HPDE6-E6E7 (cell line): Measurements from ENCODE around the gene MACROD2.
"Not testable (repeated sequence)": the region's sequence is repeated elsewhere in the genome, so short reads cannot be mapped to it uniquely, and the experiment has no call there.

ENCODE experiments used
- DNase-seq: peaks from one replicate; pipeline ENCODE4 v3.0.0; 2011; ENCODE audit warnings: missing footprints; ENCODE audit errors: extremely low spot score

Gene MACROD2

DNA sequence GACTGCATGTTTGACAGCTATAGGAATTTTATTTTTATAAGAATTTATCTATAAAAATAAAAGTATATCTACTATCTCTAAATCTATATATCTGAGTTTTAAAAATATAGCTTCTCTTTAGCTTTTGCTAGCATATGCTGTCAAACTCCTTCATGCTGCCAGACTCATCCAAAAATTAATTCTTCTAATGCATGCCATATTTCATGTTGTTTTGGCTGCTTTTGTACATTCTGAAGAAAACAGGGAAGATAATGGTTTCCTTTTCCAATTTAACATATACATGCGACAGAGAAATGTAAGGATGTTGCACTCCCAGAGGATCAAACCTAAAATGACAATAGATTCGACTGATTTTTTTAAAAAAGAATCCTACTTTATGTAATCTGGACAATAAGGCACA lies 919.3 kb downstream of the MACROD2 start:
- no peak for DNase-seq

DNA sequence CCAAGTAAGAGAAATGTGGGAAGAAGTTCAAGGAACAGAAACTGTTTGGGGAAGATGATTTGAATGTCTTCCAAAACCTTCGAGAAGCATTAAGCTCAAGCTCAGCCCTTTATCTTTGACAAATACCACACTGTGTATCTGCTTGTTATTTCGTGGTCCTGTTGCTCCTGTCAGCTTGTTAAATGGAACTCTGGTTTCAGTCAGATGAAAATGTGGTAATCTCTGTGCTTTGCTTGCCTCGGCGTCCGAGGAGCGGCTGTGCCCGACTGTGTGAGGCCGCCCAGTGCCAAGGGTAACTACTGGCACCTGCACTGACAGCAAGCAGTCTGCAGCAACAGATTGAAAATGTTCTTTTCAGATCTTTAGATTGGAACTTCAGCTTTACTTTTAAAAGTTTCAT lies 920.0 kb downstream of the MACROD2 start:
- DNase-seq: no peak

DNA sequence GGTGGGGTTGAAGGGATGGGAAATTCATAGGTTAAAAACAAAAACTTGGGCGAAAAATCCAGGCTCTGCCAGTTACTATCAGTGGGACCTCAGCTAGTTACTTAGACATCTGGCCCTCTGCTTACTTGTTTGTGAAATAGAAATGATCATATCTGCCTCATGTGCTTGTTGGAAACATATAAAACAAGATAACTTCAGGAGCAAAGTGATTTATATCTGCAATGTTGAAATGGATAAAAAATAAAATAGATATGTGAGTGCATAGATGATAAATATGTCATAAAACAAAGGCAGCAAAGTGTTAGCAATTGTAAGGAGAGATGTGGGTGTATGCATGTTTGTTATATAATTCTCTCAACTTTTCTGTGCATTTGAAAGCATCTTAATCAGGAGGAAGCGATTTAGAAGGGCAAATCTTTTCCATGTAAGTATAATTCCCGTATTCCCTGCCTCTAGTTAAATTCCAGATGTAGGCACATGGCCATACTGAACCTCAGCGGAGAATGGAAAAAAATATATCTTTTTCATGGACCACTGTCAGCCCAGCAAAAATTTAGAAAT lies 921.1 kb downstream of the MACROD2 start:
- no peak for DNase-seq

DNA sequence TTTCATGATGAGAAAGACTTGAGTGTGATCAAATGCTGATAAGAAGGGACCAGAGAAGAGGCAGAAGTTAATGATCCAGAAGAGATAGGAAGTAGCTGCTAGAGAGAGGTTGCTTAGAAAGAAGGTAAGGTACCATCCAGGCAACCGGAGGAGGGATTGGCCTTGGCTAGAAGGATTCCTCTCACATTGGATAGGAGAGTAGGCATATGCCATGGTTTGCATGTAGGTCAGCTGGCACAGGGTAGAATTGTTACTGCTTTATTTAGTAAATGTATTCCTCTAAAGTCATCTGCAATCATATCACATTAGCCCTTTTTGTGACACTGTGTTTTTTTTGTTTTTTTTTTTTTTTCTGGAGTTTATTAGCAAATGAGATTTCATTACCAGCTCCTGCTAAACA lies 923.0 kb downstream of the MACROD2 start:
- no peak for DNase-seq

DNA sequence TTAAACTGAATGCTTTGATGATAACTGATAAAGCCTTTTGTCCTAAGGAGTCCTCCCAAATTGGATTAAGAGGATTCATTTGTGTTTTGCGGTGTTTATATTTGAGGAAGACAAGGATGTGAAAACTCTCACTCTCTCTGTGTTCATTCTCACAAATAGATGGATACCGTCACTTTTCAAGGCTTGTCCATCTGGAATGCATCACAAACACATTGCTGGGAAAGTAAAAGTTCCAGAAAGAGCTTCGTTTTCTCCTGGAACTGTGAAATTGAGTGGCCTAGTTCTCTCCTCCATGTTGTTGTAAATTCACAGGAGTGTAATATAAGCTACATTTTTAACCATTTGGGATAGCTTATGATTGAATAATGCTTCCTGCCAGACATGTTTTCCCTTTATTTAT lies 923.7 kb downstream of the MACROD2 start:
- DNase-seq: no peak

DNA sequence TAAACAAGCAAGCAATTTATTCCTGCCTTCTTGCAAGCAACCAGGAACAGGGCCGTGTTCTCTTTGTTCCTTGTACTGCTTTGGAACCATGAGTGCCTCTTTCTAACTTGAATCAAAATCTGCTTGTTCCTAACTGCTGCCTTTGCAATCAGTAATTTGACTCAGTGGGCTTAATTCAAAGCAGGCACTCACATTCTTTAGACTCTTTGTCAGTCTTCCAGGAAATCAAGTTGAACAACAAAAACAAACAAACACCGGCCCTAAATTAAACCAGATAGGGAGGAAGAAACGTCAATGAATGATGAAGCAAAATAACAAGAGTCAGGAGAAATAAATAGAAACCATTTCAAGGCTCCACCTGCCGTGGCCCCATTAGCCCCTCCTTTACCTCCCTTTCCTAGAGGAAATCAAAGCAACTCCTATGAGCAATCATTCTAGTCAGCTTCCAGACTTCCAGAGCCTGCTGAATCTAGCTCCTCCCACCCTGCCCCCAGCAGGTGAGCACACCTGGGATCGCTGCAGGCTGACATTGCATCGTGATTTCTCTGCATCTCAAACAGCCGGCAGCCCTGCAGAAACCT lies 924.3 kb downstream of the MACROD2 start:
- peak; percentile 82 for DNase-seq

DNA sequence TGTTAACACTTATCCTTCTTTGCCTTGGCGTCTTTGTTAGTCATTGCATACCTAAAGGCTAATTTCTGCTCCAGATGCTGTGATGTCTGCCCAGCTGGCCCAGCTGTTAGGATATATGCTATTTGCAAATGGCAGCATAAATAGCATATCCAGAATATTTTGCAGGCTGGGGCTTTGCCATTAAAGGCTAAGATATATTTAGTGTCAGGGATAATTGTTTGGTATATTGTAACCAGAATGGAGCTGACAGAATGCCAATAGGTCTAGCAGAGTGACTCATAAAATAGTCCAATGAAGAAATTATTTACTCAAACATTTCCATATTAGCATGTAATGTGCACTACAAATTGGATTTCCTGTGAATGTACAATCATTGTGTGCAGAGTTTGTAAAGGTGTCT lies 926.2 kb downstream of the MACROD2 start:
- DNase-seq: no peak

DNA sequence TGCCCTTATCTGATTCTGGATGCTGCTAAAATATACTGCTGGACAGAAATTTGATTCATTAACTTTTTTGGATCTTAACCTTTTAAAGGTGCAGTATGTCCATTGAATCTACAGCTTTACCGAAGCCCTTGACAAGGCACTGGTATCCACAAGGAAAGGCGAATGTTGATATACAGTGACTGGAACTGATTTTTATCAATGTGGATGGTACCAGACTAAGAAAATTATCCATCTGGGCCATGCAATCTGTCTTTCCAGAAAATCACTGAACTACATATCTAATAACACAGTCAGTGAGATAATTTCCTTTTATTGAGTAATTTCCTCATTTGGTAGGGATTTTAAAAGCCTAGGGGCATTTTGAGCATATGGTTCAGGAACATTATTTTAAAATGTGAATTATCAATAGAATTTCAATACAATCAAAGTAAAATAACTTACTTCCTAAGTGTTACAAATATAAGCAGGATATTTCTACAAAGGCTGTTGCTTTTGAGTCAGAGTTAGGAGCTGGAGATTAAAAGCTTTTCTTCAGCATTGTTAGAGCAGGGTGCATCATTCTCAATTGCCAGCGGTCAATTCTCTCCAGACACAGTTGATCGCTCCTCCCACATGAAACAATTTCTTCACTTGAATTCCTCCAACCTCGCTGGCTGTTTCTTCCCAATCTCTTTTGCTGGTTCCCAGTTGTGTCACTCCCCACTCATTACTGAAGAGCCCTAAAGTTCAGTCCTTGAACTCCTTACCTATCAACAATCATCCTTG lies 927.4 kb downstream of the MACROD2 start:
- no peak for DNase-seq

DNA sequence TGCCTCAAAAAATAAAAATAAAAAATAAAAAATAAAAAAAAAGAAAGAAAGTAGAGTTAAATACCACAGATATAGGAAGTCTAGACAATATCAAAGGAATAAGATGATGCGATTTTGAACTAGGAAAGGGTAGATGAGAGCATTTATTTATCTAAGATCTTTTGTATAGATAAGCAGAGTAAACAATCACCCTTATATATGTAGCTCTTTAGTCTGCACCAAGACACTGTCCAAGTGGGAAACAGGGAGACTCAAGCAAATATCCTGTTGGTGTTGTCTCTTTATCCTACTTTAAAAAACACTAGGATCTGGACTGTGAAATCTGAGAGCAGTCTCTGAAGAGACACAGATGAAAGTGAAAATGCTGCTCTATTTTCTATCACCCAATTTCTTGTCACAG lies 929.1 kb downstream of the MACROD2 start:
- no peak for DNase-seq

DNA sequence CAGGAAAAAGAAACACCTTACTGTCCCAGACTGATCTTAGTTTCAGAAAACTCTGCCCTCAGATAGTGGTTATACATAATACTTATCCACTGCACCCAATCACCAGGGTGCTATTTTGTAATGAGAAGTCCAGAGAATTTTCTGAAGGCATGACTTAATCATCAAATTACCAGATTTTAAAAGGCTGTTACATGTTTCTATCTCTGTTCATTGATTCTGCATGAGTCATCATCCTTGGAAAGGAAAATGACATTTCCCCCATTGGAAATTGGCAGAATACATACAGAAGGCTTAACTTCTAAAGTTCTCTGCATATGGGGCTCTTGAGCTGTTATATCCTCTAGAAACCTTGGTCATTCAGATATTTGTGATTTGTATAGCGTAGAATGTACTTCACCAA lies 930.0 kb downstream of the MACROD2 start:
- no peak for DNase-seq

DNA sequence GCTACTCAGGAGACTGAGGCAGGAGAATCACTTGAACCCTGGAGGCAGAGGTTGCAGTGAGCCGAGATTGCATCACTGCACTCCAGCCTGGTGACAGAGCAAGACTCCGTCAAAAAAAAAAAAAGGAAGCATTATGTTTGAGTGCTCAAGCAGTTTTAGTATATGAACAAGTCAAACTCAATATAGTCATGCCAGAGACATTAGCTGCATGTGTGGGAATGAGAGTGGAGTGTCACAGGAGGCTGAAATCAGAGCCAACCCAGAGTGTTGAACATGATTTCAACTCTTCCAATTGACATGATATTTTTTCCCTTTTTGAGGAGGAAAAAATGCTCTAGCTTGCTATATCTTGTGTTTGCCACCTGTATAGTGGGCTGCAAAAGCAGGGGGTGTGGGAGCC lies 931.1 kb downstream of the MACROD2 start:
- DNase-seq: not testable (repeated sequence)

DNA sequence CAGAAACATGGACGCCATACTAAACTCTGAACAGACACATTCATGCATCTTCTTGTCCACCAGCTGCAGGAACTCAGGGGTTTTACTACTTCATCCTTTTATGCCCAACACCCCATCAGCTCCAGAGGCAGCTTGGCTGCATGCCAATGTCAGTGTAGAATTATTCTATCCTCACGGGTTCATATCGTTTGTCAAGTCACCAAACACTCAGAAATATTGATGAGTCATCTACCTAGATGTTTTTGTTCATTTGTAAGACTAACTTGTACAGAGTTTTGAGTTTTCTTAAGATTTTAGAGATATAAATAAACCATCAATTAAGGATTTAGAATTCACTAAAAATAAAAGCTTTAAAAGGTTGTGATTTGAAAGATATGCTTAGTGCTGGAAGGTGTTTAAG lies 932.8 kb downstream of the MACROD2 start:
- no peak for DNase-seq

DNA sequence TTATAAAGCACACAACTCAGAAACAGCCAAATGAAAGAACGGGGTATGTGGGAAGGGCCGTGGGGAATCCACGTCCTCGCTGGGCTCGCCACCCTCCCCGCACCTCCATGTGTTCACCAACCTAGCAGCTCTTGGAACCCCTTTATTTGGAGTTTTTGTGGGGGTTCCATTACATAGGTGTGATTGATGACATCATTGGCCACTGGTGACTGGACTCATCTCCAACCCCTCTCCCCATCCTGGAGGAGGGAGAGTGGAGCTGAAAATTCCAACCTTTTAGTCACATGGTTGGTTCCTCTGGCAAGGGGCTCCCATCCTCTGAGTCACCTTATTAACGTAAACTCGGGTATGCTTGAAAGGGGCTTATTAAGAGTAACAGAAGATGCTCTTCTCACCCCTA lies 934.1 kb downstream of the MACROD2 start:
- DNase-seq: no peak

DNA sequence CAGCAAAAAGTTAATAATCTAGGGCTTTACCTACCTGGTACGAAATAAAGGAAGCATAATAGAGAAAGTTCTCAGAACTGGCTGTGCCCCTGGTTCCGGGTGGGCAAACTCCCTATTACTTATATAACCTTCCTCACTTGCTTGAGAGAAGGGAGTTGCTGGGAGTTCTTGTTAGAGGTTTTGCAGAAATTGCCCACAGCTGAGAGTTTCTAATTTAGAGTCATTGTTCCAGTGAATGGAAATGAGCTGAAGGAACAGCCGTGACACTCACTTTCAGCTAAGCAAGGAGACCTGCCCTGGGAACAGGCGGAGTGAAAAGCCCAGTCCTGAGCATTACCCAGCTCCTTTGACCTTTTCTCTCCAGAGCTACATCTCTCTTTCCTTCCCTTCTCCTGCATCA lies 936.7 kb downstream of the MACROD2 start:
- DNase-seq: no peak

DNA sequence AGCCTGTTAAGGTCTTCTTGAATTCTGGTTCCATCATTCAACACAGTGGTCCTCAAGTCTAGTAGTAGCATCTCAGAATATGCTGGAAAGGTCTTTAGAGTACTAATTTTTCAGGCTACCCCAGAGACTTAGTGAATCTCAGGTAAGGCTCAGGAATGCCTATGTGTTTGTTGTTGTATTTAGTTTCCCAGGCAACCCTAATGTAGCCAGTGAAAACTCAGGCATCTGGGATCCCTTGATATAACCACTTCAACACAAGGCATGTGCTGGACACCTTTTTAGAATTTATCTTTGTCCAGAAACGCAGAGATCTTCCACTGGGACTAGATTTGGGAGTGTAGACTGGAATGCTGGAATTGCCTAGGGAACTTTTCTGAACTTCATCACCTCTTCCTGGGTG lies 940.0 kb downstream of the MACROD2 start:
- no peak for DNase-seq

DNA sequence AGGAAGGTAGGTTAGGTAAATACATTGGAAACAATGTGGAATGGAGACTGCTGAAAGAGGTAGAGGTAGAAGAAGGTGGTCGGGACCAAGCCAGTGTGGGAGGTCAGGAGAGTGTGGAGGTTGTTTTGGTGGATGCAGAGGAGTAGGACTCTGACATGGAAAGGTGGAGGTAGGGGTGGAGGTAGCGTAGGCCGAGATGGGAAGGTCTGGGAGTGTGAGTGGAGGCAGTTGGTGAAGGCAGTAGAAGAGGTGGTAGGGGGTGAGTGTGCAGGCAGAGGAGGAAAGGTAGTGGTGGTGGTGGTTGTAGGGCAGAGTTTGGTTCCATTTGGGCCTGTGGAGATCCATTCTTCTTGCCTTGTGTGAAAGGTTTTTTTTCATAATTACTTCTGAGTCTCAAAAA lies 941.7 kb downstream of the MACROD2 start:
- DNase-seq: no peak

DNA sequence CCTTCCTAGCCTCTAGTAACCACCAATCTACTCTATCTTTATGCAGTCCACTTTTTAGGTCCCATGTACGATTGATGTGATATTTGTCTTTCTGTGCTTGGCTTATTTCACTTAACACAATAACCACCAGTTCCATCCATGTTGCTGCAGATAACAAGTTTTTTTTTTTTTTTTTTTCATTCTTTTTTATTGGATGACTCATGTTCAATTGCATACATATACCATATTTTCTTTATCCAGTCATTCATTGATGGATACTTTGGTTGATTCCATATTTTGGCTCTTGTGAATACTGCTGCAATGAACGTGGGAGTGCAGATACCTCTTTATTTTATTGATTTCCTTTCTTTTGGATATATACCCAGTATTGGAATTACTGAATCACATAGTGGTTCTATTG lies 942.5 kb downstream of the MACROD2 start:
- DNase-seq: no peak

DNA sequence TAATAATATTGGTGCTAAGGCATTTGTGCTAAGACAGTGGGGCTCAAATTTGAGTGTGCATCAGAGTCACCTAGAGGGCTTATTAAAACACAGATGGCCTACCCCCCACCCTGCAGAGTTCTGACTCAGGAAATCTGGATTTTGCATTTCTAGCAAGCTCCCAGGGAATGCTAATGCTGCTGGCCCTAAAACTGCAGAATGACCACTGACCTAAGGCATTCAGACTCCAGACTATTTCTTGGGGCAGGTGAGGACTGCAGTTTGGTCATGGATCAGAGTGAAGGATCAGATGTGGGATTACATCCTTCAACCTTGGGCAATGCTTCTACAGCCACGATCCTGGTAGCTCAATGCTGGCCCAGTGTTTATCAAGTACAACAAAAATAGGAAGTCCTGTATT lies 952.2 kb downstream of the MACROD2 start:
- no peak for DNase-seq

DNA sequence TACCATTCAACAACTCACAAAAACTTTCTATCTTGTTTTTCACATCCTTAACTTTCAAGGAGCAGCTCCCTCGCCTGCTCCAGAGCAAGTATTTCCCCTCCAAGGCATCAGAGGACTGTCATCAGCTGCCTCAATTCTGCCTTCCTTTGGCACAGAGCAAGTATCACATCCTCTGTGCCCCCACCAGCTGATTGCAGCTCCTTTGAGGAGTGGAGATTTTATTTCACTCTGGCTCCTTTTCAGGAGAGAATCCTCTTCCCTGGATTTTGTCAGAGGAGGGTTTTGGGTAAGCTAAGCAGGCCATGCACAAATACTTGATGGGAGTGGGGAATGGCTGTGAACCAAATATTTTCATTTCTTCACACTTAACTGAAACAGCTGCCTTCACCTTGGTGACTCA lies 952.6 kb downstream of the MACROD2 start:
- no peak for DNase-seq

DNA sequence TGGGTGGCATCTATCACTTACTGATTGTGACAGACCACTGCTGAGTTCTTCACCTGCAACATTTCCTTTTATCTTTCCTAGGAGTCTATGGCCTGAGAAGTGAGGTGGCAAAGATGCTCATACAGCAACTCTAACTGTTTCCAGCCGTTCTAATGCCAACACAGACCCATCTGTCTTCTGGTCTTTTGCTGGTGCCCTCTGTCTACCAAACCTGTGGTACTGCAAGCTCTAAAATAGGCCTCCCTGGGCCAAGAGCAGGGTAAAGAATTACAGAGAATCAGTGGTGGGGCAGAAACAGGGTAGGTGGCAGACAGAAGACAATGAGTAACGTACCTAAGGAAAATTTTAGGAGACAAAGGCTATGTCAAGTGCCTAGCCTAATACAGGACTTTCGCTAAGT lies 953.1 kb downstream of the MACROD2 start:
- DNase-seq: no peak

DNA sequence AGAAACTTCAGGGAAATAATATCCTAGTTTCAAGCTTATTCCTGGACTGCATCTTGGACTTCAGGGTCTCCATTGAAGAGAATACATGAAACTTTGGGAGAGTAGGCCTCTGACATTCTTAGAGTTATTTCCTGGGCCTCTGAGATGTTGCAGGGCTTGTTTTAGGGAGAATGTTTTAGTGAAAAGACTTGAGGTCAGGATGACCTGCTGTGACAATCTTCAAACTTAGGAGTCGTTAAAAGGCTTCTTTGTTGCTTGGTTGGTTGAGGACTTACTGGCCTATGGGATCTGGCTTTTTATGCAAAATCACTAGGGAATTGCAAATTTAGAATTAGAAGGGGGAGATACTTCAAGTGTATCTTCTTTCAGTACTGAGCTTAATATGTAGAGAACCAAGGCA lies 955.3 kb downstream of the MACROD2 start:
- DNase-seq: no peak

DNA sequence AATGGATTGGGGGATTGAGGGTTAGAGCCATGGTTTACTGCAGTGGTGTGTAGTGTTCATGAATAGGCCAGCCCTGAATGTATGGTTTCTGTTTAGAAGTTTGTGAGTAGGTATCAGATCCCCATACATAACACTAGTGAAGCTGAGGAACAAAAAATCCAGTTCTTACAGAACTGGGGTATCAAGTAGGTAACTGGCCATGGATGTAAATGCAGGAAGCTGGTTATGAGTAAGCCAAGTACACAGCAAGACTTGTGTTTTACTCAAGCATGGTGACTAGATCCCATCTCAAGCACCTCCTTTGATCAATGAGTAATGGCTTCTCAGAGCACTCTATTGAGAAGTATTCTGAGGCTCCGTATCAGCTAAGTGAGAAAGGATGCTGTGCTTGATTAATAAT lies 955.8 kb downstream of the MACROD2 start:
- no peak for DNase-seq

DNA sequence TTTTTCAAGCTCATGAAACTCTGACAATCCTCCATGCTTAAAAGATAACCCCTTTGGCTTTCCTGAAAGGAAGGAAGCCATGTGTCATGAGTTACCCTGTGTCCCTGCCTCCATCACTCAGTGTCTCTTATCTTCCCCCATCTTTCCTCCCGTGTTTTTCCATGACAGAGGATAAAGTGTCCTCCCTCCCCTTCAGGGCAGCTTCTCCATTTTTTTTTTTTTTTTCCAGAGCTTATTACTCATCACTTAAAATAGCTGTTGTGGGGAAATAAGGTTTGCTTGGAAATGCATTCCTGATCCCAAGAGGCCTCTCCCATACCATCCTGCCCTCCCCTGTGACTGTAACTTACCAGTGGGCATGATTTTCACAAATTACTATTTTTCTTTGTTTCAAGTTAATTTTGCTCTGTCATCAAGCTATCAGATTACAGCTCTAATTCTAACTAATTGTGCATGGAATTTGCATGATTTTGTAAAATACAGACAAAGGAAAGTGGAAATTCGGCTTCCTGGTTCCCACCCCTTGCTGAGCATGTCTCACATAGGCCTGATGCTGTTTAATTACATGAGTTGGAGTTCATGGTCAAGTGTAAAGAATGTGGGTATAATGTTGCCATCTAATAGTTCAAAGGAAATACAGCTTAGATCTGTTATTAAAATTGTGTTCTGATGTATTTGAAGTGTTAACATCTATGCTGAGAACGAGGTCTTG lies 956.5 kb downstream of the MACROD2 start:
- DNase-seq: no peak
